SK-N-SH treated with all-trans-retinoic acid at 6 μM for 48 hours (cell line): ENCODE measurements around the gene PDCD1.

ENCODE experiments used
- ATAC-seq: fragments of 200-7000 bp; cut with Tn5 transposase; 3 replicates; pipeline ENCODE4 v1.9.1; 2020; ENCODE audit warnings: mild to moderate bottlenecking, moderate library complexity
- ARNTL ChIP-seq: fragments of 450-650 bp; formaldehyde crosslinking; IDR thresholded peaks from 2 replicates; pipeline ENCODE4 v1.5.0; 2020; ENCODE audit warnings: low read depth, mild to moderate bottlenecking, moderate library complexity, borderline replicate concordance
- BACH2 ChIP-seq: fragments of 250-450 bp; sonication (Bioruptor Pico); IDR thresholded peaks from 2 replicates; pipeline ENCODE4 v1.9.0; 2021; ENCODE audit warnings: mild to moderate bottlenecking, borderline replicate concordance
- CREB5 ChIP-seq: fragments of 250-450 bp; sonication (Bioruptor Pico); IDR thresholded peaks from 2 replicates; pipeline ENCODE4 v1.5.1; 2020; ENCODE audit warnings: low read depth, mild to moderate bottlenecking, moderate library complexity
- CSDC2 ChIP-seq: fragments of 250-450 bp; sonication (Bioruptor Pico); IDR thresholded peaks from 2 replicates; pipeline ENCODE4 v1.5.0; 2020; ENCODE audit warnings: mild to moderate bottlenecking, moderate library complexity
- CSRNP3 ChIP-seq: fragments of 250-450 bp; sonication (Bioruptor Pico); IDR thresholded peaks from 2 replicates; pipeline ENCODE4 v1.5.1; 2021; ENCODE audit warnings: mild to moderate bottlenecking, moderate library complexity
- ESRRG ChIP-seq: fragments of 250-450 bp; sonication (Bioruptor Pico); IDR thresholded peaks from 2 replicates; pipeline ENCODE4 v1.6.1; 2021; ENCODE audit warnings: mild to moderate bottlenecking
- GLIS3 ChIP-seq: fragments of 250-450 bp; sonication (Bioruptor Pico); IDR thresholded peaks from 2 replicates; pipeline ENCODE4 v1.5.0; 2020; ENCODE audit warnings: mild to moderate bottlenecking, moderate library complexity
- ISL1 ChIP-seq: fragments of 250-450 bp; sonication (Bioruptor Pico); IDR thresholded peaks from 2 replicates; pipeline ENCODE4 v2.1.2; 2022; ENCODE audit warnings: mild to moderate bottlenecking, moderate library complexity
- OSR1 ChIP-seq: fragments of 250-450 bp; sonication (Bioruptor Pico); IDR thresholded peaks from 2 replicates; pipeline ENCODE4 v1.8.0; 2022; ENCODE audit warnings: moderate library complexity, mild to moderate bottlenecking, inconsistent platforms
- PPARA ChIP-seq: fragments of 250-450 bp; sonication (Bioruptor Pico); IDR thresholded peaks from 2 replicates; pipeline ENCODE4 v1.5.0; 2020; ENCODE audit warnings: mild to moderate bottlenecking, borderline replicate concordance
- RARB ChIP-seq: fragments of 250-450 bp; sonication (Bioruptor Pico); IDR thresholded peaks from 2 replicates; pipeline ENCODE4 v1.8.0; 2021; ENCODE audit warnings: mild to moderate bottlenecking, moderate library complexity
- SNAI2 ChIP-seq: fragments of 250-450 bp; sonication (Bioruptor Pico); IDR thresholded peaks from 2 replicates; pipeline ENCODE4 v1.5.0; 2020; ENCODE audit warnings: mild to moderate bottlenecking, moderate library complexity
- TCF4 ChIP-seq: fragments of 250-450 bp; sonication (Bioruptor Pico); IDR thresholded peaks from 2 replicates; pipeline ENCODE4 v1.8.0; 2021; ENCODE audit warnings: mild to moderate bottlenecking, moderate library complexity, borderline replicate concordance
- TOX ChIP-seq: fragments of 250-450 bp; sonication (Bioruptor Pico); IDR thresholded peaks from 2 replicates; pipeline ENCODE4 v1.8.0; 2021; ENCODE audit warnings: mild to moderate bottlenecking, moderate library complexity, borderline replicate concordance
- ZC3H10 ChIP-seq: fragments of 250-450 bp; sonication (Bioruptor Pico); IDR thresholded peaks from 2 replicates; pipeline ENCODE4 v1.5.1; 2021; ENCODE audit warnings: mild to moderate bottlenecking, moderate library complexity
- ZFP3 ChIP-seq: fragments of 250-450 bp; sonication (Bioruptor Pico); IDR thresholded peaks from 2 replicates; pipeline ENCODE4 v1.5.0; 2020; ENCODE audit warnings: mild to moderate bottlenecking, moderate library complexity
- ZFP30 ChIP-seq: fragments of 450-650 bp; formaldehyde crosslinking; IDR thresholded peaks from 2 replicates; pipeline ENCODE4 v1.5.0; 2022; ENCODE audit warnings: mild to moderate bottlenecking, moderate library complexity
- ZNF565 ChIP-seq: fragments of 450-650 bp; formaldehyde crosslinking; conservative IDR thresholded peaks from 2 replicates; pipeline ENCODE4 v1.5.0; 2020; ENCODE audit warnings: low read depth, mild to moderate bottlenecking, moderate library complexity
- ZNF70 ChIP-seq: fragments of 450-650 bp; formaldehyde crosslinking; IDR thresholded peaks from 2 replicates; pipeline ENCODE4 v1.5.0; 2020; ENCODE audit warnings: mild to moderate bottlenecking, moderate library complexity
- ZNF8 ChIP-seq: fragments of 450-650 bp; formaldehyde crosslinking; IDR thresholded peaks from 2 replicates; pipeline ENCODE4 v1.5.0; 2020; ENCODE audit warnings: mild to moderate bottlenecking, moderate library complexity
- TF ChIP-seq, protein P1 (sequence below): fragments of 250-450 bp; sonication (Bioruptor Pico); IDR thresholded peaks from 2 replicates; pipeline ENCODE4 v1.8.0; 2021; ENCODE audit warnings: low read depth, mild to moderate bottlenecking, moderate library complexity, borderline replicate concordance
- TF ChIP-seq, protein P2 (sequence below): fragments of 250-450 bp; sonication (Bioruptor Pico); IDR thresholded peaks from 2 replicates; pipeline ENCODE4 v1.5.0; 2020; ENCODE audit warnings: mild to moderate bottlenecking, moderate library complexity

PDCD1 gene

GRCh38 chr2:241841181-241842066 is 17.3 kb downstream of the PDCD1 start:
- TF ChIP-seq, protein P1, sequence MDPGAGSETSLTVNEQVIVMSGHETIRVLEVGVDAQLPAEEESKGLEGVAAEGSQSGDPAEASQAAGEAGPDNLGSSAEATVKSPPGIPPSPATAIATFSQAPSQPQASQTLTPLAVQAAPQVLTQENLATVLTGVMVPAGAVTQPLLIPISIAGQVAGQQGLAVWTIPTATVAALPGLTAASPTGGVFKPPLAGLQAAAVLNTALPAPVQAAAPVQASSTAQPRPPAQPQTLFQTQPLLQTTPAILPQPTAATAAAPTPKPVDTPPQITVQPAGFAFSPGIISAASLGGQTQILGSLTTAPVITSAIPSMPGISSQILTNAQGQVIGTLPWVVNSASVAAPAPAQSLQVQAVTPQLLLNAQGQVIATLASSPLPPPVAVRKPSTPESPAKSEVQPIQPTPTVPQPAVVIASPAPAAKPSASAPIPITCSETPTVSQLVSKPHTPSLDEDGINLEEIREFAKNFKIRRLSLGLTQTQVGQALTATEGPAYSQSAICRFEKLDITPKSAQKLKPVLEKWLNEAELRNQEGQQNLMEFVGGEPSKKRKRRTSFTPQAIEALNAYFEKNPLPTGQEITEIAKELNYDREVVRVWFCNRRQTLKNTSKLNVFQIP = no peak
- no peak for TF ChIP-seq CSDC2 (CRISPR knock-in tag)
- no peak for TF ChIP-seq SNAI2 (CRISPR knock-in tag)
- TF ChIP-seq ZFP3 (CRISPR knock-in tag) = no peak
- no peak for TF ChIP-seq ZNF8
- no peak for TF ChIP-seq TOX (CRISPR knock-in tag)
- TF ChIP-seq OSR1 (CRISPR knock-in tag) = no peak
- no peak for TF ChIP-seq ZNF70 (CRISPR knock-in tag)
- no peak for TF ChIP-seq CSRNP3
- TF ChIP-seq ZFP30 (CRISPR knock-in tag) = no peak
- TF ChIP-seq TCF4 (CRISPR knock-in tag) = no peak
- TF ChIP-seq BACH2 (CRISPR knock-in tag) = no peak
- no peak for TF ChIP-seq ARNTL (CRISPR knock-in tag)
- no peak for TF ChIP-seq ZC3H10 (CRISPR knock-in tag)
- ATAC-seq = no peak

DNA sequence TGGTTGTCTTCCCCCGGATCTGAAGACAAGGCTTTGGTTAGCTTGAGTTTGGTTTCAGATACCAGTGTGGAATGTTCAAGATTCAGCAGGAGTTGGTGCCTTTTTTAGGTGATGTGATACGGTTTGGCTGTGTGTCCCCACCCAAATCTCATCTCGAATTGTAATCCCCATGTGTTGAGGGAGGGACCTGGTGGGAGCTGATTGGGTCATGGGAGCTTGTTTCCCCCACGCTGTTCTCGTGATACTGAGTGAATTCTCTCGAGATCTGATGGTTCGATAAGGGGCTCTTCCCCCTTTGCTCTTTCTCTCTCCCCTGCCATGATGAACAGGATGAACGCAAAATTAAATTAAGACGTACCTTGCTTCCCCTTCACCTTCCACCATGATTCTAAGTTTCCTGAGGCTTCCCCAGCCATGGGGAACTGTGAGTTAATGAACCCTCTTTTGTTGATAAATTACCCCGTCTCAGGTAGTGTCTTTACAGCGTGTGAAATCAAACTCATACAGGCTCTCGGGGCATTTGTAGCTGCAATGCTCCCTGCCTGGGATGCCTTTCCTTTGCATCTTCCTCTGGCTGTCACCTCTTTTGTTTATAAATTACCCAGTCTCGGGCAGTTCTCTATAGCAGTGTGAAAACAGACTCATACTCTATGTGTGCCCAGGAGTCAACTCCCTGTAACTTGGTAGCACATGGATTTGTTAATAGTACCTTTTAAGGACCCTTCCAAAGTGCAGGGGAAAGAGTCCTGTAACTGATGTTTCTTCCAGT is 21.3 kb downstream of the PDCD1 start:
- no peak for ATAC-seq
- TF ChIP-seq SNAI2 (CRISPR knock-in tag) (no peak), ESRRG (CRISPR knock-in tag) (no peak), TOX (CRISPR knock-in tag) (no peak), ZFP30 (CRISPR knock-in tag) (no peak), CSDC2 (CRISPR knock-in tag) (no peak), ZNF70 (CRISPR knock-in tag) (no peak), BACH2 (CRISPR knock-in tag) (no peak), ZNF565 (no peak), TCF4 (CRISPR knock-in tag) (no peak), ZC3H10 (CRISPR knock-in tag) (no peak), ARNTL (CRISPR knock-in tag) (no peak), RARB (CRISPR knock-in tag) (no peak), PPARA (CRISPR knock-in tag) (no peak), ISL1 (CRISPR knock-in tag) (no peak), CSRNP3 (no peak), GLIS3 (no peak), ZNF8 (no peak), CREB5 (CRISPR knock-in tag) (no peak), ZFP3 (CRISPR knock-in tag) (no peak)
- TF ChIP-seq, protein P2, sequence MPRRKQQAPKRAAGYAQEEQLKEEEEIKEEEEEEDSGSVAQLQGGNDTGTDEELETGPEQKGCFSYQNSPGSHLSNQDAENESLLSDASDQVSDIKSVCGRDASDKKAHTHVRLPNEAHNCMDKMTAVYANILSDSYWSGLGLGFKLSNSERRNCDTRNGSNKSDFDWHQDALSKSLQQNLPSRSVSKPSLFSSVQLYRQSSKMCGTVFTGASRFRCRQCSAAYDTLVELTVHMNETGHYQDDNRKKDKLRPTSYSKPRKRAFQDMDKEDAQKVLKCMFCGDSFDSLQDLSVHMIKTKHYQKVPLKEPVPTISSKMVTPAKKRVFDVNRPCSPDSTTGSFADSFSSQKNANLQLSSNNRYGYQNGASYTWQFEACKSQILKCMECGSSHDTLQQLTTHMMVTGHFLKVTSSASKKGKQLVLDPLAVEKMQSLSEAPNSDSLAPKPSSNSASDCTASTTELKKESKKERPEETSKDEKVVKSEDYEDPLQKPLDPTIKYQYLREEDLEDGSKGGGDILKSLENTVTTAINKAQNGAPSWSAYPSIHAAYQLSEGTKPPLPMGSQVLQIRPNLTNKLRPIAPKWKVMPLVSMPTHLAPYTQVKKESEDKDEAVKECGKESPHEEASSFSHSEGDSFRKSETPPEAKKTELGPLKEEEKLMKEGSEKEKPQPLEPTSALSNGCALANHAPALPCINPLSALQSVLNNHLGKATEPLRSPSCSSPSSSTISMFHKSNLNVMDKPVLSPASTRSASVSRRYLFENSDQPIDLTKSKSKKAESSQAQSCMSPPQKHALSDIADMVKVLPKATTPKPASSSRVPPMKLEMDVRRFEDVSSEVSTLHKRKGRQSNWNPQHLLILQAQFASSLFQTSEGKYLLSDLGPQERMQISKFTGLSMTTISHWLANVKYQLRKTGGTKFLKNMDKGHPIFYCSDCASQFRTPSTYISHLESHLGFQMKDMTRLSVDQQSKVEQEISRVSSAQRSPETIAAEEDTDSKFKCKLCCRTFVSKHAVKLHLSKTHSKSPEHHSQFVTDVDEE (CRISPR knock-in tag) = no peak
